ENCODE measurements around the gene CLDN34.

The CLDN34 gene

DNA sequence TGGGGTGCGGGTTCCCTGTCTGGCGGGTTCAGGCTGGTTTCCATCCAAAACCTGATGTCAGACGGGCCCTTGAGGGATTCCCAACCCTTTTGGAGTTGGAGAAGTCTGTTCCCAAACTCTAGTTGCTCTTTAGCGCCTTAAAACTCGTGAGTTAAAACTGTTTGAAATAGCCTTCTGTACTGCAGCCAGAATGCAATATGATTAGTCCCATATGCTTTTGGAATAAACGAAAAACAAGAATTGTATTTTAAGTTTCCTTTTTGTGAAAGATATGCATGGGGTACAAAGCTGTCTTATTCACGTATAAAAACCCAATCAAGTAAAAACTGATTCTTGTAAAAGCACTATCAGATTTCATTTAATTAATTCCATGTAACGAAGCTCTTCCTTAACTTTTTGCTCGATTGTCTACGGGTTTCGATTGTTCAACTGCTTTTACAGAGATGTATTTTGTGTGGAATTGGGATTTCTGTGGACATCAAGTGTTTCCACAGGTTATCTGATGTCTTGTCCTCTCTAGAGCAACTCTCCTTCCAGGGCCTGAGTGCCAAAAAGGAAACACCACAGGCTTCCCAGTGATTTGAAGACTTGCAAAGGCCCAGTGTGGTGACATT is 49.5 kb downstream of the CLDN34 start:
- no peak for DNase-seq (ENCODE audit: low spot score)

- no peak for DNase-seq (ENCODE audit: low spot score)
Measured at GRCh38 chrX:10017872-10018271, 50.7 kb downstream of the CLDN34 start.
